Embryonic facial prominence (tissue), 1 donor: ENCODE measurements around the gene RCC2.
"Not testable (repeated sequence)": the region's sequence is repeated elsewhere in the genome, so short reads cannot be mapped to it uniquely, and the experiment has no call there.

Experiments used
- DNase-seq: peaks from one replicate; pipeline ENCODE4 v3.0.0-alpha.2; 2016; ENCODE audit errors: extremely low spot score

Gene RCC2

GRCh38 chr1:17419626-17420328, 19.7 kb downstream of the RCC2 start:
- no peak for DNase-seq

DNA sequence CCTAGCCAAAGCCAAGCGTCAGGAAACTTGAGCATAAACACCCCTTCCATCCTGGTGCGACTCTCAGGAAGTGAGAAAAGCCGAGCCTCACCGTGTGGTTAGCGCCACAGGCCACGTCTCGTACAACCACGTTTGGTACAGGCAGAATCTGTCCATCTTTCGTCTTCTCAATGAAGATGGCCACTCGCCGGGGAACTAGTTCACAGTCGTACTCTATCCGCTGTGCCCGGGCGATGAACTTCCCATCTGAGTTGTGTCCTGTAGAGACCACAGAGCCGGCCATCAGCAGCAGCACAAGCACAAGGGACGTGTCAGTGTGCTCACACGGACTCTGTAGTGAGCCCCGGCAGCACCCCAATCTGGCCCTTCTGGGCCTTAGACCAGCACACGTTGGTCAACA, 23.1 kb downstream of the RCC2 start:
- DNase-seq: no peak

GRCh38 chr1:17414022-17414421, 25.5 kb downstream of the RCC2 start:
- DNase-seq: no peak

DNA sequence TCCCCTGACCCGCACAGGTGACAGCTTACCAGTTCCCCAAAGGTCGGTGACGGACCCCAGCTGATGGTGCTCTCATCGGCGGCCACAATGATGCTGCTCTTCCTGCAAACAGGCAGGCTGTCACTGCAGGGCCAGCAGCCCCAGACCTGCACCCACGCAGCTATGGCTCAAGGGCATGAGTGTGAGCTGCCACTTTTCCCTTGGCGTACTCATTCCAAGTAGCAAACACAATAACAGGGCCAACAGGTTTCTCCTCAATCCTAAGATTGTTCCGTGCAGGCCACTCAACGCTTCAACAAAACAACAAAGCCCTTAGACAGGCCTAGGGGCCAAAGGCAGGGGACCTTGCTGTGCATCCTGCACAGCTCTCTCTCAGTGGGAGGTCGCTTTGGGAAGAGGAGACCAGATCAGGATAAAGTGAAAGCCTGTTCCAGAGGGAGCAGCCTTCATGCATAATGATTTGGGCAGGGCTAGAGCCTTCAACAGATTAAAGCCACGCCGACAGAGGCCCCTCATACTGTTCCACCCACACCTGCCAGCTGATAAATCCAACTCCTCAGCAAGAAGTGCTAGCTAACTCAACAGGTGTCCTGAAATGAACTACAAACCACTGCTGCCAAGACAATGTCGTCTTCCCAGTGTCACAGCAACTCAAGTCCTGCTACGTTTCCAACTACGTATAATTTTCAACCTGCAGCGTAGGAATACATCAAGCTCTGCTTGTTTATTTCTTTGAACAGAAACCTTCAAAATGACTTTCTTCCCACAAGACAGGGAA, 27.2 kb downstream of the RCC2 start:
- no peak for DNase-seq

GRCh38 chr1:17409391-17409811, 30.1 kb downstream of the RCC2 start:
- DNase-seq: no peak

- DNase-seq: not testable (repeated sequence)
These were observed 31.5 kb downstream of the RCC2 start for GRCh38 chr1:17407786-17408514.

GRCh38 chr1:17406760-17407475, 32.6 kb downstream of the RCC2 start:
- not testable (repeated sequence) for DNase-seq

- DNase-seq: no peak
These were observed 33.3 kb downstream of the RCC2 start for GRCh38 chr1:17405898-17406759.

DNA sequence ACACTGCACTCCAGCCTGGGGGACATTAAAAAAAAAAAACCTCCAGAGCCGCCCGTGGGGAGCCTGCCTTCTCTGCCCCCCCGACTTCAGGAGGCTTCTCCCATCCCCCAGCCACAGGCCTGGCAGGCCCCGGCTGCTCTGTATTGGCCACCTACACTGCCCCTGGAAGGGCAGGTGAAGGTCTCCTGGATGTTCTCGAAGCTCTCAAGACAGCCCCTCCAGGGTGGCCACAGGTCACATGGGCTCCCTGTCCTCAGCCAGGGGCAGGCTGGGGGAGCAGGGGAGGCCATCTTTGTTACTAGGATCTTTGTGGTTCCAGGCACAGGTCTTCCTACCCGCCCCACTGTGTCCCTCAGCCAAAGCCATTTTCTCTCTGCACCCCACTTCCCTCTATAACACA, 34.7 kb downstream of the RCC2 start:
- DNase-seq: no peak

DNA sequence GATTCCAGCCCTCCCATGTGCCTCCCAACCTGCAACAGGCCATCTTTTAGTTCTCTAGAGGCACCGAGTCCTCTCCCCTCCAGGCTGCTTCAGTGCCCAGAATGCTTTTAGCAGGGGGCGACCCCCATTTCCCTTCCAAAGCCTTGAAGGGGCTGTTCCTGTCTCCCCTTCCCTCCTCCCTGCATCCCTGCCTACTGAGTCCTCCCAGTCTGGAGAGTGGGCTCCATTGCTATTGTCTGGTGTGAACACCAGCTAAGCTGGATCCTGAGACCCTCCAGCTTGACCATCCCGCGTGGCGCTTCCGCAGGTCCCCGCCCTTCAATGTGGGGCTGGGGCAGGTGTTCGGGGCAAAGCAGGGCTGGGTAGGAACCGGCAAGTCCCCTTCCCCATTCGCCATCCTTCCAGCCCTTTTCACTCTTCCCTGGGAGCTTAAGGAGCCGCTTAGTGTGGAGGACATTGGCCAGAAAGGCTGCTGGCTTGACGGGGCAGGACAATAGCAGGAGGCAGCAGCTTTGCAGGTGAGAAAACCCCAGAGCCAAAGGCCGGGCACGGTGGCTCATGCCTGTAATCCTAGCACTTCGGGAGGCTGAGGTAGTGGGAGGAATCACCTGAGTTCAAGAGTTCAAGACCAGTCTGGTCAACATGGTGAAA, 35.3 kb downstream of the RCC2 start:
- DNase-seq: no peak

DNA sequence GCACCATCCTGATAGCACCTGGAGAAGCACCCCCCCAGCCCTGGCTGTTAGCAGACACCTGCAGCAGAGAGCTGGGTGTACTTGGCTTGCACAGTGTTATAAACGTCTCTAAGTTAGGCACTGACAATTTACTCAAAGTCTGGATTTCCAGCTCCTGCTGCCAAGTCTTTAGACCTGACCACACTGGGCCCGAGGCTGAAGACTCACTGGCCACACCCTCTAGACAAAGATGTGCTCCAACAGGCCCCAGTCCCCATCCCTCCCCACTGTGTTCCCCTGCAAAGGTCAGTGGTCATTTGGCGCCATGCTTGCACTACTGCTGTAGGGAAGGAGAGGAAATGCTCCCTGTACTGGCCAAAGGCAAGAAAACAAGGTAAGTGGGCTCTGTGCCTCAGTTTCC, 36.4 kb downstream of the RCC2 start:
- no peak for DNase-seq

- DNase-seq: no peak
These were observed 37.6 kb downstream of the RCC2 start for GRCh38 chr1:17401841-17402240.

- DNase-seq: no peak
These were observed 38.6 kb downstream of the RCC2 start for GRCh38 chr1:17400725-17401341.

DNA sequence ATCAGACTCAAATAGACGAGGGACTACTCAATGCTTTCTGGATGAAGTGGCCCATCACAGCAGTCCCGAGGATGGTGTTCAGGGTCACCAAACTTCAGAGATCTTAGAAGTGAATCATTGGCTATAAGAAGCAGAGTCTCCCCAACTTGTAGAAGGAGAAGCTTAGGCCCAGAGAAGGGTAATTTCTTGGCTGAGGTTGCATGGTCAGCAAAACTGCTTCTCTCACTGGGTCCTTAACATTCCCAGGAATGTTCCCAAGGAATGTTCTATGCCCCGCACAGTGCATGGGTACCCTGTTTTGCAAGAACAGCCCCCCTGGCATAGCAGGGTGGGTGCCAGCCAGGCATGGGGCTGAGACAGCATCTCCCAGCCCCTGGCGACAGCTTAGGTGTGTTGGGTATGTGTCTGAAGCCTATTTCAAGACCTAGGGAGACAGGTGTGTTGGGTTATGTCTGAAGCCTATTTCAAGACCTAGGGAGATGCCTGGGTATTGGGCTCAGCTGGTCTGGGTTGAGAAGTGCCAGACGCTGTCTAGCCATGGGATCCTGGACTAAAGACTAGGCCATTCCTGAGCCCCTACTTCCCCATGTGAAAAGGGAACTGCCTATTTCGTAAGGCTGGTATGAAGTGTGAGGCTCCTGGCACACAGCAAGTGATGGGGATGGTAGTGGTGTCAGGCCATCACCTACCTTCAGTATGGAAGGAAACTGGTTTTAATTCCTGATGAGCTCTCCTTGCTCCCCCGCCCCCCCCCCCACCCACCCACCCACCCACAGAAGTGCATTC, 41.4 kb downstream of the RCC2 start:
- DNase-seq: no peak

- no peak for DNase-seq
These were observed 46.2 kb downstream of the RCC2 start for GRCh38 chr1:17393230-17393629.

- no peak for DNase-seq
These were observed 47.2 kb downstream of the RCC2 start for GRCh38 chr1:17392199-17392740.

DNA sequence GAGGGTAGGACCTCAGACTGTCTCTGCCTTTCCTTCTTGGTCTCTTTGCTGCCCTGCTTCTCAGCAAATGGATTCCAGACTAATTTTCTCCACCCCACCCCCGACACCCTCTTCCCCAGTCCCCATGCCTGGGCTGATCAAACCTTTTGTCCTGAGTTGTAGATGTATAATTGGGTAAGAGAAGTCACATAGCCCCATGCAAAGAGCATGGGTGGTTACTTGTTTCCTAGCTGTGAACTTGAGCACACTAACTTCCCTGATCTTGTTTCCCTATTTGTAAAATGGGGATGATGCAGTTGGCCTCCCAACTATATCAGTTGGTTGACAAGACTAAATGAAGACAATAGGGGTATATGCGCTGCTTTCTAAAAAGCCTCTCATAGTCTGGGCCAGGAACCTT, 58.3 kb downstream of the RCC2 start:
- no peak for DNase-seq

DNA sequence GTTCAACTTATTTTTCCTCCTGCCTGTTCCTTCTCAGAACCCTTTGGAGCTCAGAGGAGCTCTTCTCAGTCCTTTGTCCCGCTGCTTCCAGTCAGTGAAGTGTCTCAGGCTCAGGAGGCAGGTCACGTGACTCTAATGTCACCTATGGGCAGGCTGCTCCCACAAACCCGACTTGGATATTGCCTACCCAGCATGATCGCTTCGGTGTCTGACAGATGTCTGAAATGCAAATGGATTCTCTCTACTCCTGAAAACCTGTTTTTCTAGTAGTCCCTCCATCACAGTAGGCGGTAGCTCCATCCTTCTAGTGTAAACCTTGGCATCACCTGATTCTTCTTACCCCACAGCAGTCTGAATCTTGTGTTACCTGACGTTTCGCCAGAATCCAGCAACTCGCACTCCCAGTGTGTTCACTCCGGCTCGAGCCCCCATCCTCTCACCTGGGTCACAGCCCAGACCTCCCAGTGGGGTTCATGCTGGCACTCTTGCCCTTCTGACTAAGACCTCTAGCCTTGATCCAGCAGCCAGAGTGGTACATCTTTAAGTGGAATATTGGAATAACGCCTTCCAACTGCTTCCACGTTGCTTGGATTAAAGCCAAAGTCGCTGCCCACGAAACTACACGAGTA, 62.0 kb downstream of the RCC2 start:
- DNase-seq: peak; percentile 31
